Measurements from ENCODE around the gene NXPH3. TPM values are rescaled to one million over a fixed set of nuclear protein-coding genes. Genes with fewer than 3 reads are reported as not detected.
A peak's percentile ranks its signal among the peaks of the same experiment; 100 is the strongest.

NXPH3 gene
- 4.0 TPM for total RNA-seq
- long read RNA-seq, full-length matches to known transcripts: 2 of 2 reads
- long read RNA-seq, partial matches to known transcripts: 0 of 2 reads
- long read RNA-seq, other reads (novel, unspliced or antisense): 0 of 2 reads

DNA sequence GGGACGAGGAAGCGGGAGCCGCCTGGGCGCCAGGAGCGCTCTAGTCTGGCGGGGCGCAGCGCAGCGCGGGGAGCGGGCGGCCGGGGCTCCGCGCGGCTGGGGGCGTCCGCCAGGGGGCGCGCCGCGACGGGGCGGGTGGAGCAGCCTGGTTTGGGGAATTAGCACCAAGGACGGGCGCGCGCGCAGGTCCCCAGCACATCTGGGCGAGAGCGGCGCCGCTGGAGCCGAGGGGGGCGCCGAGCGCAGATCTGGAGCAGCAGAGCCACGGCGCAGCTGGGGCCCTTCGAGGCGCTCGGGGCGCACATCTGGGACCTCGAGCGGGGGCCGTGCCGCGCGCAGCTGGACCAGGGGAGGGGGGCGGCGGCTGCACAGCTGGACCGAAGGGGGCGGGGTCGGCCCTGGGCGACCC lies at the start of gene NXPH3:
Gene NXPH3, plus strand, starts transcription at position 193 of the 409 bp plus-strand sequence. CDS start 349 bp downstream, outside the sequence.
- H3K27me3 ChIP-seq (ENCODE audit: low read depth): no peaks in the 10 kb centered on the region
- H3K36me3 ChIP-seq: no peaks in the 10 kb centered on the region
- H3K9me3 ChIP-seq (replicated peaks): no peaks in the 10 kb centered on the region
- peak within 1 kb of the TSS; percentile 82 for H3K4me3 ChIP-seq
- peak within 1 kb of the TSS; percentile 75 for H3K27ac ChIP-seq (replicated peaks)
- intact Hi-C loops (cut with micrococcal nuclease): loop anchor here (2.0 kb wide), 1 partner anchor 119 kb away; no protein-coding TSS in a partner anchor
- TF ChIP-seq, protein P1, sequence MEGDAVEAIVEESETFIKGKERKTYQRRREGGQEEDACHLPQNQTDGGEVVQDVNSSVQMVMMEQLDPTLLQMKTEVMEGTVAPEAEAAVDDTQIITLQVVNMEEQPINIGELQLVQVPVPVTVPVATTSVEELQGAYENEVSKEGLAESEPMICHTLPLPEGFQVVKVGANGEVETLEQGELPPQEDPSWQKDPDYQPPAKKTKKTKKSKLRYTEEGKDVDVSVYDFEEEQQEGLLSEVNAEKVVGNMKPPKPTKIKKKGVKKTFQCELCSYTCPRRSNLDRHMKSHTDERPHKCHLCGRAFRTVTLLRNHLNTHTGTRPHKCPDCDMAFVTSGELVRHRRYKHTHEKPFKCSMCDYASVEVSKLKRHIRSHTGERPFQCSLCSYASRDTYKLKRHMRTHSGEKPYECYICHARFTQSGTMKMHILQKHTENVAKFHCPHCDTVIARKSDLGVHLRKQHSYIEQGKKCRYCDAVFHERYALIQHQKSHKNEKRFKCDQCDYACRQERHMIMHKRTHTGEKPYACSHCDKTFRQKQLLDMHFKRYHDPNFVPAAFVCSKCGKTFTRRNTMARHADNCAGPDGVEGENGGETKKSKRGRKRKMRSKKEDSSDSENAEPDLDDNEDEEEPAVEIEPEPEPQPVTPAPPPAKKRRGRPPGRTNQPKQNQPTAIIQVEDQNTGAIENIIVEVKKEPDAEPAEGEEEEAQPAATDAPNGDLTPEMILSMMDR (IDR thresholded peaks at IDR 0.05; ENCODE audit: borderline replicate concordance): peak; percentile 78
- H3K4me1 ChIP-seq: peaks cover 52% of the 10 kb centered on the region
- peak; percentile 75 for DNase-seq

DNA sequence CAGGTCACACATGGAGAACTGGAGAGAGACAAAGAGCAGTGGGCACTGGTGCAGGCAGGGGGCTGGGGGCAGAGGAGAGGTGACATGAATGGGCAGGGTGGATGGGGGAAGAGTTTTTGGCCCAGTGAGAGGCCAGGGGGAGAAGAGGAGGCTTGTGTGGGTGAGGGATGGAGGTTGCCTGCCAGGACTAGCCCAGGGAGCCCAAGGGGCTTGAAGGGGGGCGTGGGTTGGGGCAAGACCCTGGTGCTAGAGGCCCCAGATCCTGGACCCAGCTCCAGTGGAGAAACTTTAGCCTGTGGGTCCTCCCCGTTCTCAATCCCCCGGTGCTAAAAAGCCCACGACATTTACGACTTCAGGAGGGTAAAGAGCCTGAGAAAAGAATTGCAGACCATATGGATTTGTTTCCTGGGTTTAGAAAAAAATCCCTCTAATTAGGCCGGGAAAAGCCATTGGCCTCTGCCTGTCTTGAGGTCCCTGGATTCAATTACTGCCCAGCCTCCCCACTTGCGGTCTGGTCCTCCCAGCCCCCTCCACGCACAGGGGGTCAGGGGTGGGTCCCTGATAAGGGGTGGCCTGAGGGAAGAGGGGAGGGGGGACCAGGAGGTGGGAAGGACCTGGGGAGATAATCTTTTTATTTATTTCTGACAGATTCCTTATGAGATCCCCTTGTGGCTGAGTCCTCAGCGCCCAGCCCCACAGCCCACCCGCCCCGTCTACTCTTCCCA lies 47.6 kb upstream of the NXPH3 start:
- Histone ChIP-seq H3K4me3 (no peak overlapping the region), H3K36me3 (no peaks in the 10 kb centered on the region), H3K9me3 (replicated peaks) (no peaks in the 10 kb centered on the region), H3K27me3 (ENCODE audit: low read depth) (peaks cover 61% of the 10 kb centered on the region), H3K4me1 (no peaks in the 10 kb centered on the region), H3K27ac (replicated peaks) (no peak overlapping the region)
- TF ChIP-seq, protein P1 (IDR thresholded peaks at IDR 0.05; ENCODE audit: borderline replicate concordance): no peak
- no peak for DNase-seq
- intact Hi-C loops (cut with micrococcal nuclease): no loop called here

DNA sequence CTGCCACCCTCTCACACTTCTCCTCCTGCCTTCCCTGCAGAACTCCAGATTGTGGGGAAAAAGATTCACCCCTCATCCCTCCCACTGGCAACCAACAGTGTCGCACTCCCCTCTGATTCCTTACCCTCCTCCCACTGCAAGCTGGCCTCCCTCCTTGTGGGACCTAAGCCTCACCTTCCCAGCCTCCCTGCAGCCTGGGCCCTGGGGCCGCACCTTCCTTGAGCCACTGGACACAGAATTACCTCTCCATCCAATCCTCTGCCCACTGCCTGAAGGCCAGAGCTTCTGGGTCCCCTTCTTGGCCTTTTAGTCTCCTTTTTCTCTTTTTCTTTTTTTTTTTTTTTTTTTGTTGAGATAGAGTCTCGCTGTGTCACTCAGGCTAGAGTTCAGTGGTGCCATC lies 46.7 kb upstream of the NXPH3 start:
- no peak overlapping the region for H3K4me3 ChIP-seq
- no peak overlapping the region for H3K27ac ChIP-seq (replicated peaks)
- H3K9me3 ChIP-seq (replicated peaks): no peaks in the 10 kb centered on the region
- intact Hi-C loops (cut with micrococcal nuclease): no loop called here
- no peaks in the 10 kb centered on the region for H3K36me3 ChIP-seq
- DNase-seq: no peak
- no peaks in the 10 kb centered on the region for H3K4me1 ChIP-seq
- H3K27me3 ChIP-seq (ENCODE audit: low read depth): peaks cover 70% of the 10 kb centered on the region
- TF ChIP-seq, protein P1 (IDR thresholded peaks at IDR 0.05; ENCODE audit: borderline replicate concordance): no peak

DNA sequence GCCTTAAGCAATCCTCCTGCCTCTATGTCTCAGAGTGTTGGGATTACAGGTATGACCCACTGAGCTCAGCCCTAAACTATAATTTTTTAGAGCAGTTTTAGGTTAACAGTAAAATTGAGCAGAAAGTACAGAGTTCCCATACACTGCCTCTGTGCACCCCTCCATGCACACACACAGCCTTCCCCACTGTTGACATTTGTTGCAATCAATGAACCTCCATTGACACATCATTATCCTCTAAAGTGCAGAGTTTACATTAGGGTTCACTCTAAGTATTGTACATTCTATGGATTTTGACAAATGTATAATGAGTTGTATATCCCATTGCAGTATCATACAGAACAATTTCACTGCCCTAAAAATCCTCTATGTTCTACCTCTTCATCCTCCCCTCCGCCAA lies 45.6 kb upstream of the NXPH3 start:
- Histone ChIP-seq H3K9me3 (replicated peaks) (no peaks in the 10 kb centered on the region), H3K27ac (replicated peaks) (no peak overlapping the region), H3K4me3 (no peak overlapping the region), H3K36me3 (no peaks in the 10 kb centered on the region), H3K27me3 (ENCODE audit: low read depth) (peaks cover 81% of the 10 kb centered on the region), H3K4me1 (no peaks in the 10 kb centered on the region)
- intact Hi-C loops (cut with micrococcal nuclease): no loop called here
- no peak for DNase-seq
- TF ChIP-seq, protein P1 (IDR thresholded peaks at IDR 0.05; ENCODE audit: borderline replicate concordance): no peak

DNA sequence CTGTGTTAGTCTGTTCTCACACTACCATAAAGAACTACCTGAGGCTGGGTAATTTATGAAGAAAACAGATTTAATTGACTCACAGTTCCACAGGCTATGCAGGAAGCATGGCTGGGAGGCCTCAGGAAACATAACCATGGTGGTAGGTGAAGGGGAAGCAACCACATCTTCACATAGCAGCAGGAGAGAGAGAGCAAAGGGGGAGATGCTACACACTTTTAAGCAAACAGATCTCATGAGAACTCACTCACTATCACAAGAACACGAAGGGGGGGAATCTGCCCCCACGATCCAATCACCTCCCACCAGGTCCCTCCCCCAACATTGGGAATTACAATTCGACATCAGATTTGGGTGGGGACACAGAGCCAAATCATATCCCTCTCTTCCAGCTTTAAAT lies 31.8 kb upstream of the NXPH3 start:
- TF ChIP-seq, protein P1 (IDR thresholded peaks at IDR 0.05; ENCODE audit: borderline replicate concordance): no peak
- Histone ChIP-seq H3K27me3 (ENCODE audit: low read depth) (peaks cover 39% of the 10 kb centered on the region), H3K9me3 (replicated peaks) (peaks cover 16% of the 10 kb centered on the region), H3K36me3 (no peaks in the 10 kb centered on the region), H3K27ac (replicated peaks) (no peak overlapping the region), H3K4me3 (no peak overlapping the region), H3K4me1 (no peaks in the 10 kb centered on the region)
- DNase-seq: no peak
- intact Hi-C loops (cut with micrococcal nuclease): no loop called here

Measured in left ventricle myocardium inferior (tissue), 1 donor.